Measurements from ENCODE around the gene DCXR.
"Not testable (repeated sequence)": the region's sequence is repeated elsewhere in the genome, so short reads cannot be mapped to it uniquely, and the experiment has no call there.

Gene DCXR

DNA sequence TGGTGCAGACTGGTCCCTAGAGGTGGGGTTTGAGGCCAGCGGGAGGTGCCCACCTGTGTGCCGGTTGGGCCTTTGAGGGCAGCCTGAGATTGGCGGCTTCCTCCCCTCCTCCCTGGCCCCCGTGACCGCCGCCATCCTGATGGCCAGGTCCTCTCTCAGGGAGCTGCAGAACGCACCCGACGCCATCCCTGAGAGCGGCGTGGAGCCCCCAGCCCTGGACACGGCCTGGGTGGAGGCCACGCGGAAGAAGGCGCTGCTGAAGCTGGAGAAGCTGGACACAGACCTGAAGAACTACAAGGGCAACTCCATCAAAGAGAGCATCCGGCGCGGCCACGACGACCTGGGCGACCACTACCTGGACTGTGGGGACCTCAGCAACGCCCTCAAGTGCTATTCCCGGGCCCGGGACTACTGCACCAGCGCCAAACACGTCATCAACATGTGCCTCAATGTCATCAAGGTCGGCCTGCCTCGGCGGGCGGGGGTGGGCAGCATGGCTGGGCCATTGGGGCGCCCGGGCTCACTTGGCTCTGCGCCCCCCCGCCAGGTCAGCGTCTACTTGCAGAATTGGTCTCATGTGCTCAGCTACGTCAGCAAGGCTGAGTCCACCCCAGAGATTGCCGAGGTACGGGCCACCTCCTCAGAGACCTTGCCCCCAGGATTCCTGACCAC lies 17.0 kb upstream of the DCXR start:
- no peak for DNase-seq

DNA sequence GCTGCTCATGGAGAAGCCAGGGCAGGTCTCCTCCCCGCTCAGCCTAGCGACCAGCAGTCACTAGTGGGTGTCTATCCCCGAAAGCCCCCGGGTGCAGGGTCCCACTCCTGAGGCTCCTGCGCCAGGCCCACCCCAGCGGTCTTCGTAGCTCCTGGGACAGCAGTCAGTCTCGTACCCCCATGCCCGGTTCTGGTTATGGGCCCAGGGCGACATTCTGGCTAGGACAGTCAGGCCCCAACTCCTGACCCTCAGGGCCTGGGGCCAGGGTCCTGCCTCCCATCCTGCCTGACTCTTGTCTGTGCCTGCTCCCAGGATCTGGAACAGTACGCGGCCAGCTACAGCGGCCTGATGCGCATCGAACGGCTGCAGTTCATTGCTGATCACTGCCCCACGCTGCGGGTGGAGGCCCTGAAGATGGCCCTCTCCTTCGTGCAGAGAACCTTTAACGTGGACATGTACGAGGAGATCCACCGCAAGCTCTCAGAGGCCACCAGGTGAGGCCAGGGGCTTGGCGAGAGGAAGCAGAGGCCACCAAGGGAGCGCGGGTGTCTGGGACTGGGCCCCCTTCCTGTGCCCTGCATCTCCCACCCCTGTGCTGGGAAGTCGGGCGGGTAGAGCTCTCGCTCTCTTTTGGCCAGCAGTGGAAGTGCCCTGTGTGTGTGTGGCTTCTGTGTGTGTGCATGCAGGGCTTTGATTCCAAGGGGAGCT lies 16.2 kb upstream of the DCXR start:
- no peak for DNase-seq

DNA sequence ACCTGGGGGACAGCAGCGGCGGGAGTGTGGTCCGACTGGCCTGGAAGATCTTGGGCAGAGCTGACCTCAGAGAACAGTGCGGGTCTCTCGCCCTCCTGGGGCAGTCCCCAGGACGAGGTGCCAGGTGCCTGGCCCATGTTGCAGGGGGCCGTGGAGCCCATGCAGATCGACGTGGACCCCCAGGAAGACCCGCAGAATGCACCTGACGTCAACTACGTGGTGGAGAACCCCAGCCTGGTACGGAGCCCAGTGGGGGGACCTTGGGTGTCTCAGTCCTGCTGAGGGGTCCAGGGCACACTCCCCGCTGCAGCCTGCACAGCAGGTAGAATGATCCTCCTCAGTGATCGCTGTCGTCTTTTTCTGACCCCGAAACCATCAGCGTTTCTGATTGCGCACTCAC lies 15.6 kb upstream of the DCXR start:
- DNase-seq: no peak

DNA sequence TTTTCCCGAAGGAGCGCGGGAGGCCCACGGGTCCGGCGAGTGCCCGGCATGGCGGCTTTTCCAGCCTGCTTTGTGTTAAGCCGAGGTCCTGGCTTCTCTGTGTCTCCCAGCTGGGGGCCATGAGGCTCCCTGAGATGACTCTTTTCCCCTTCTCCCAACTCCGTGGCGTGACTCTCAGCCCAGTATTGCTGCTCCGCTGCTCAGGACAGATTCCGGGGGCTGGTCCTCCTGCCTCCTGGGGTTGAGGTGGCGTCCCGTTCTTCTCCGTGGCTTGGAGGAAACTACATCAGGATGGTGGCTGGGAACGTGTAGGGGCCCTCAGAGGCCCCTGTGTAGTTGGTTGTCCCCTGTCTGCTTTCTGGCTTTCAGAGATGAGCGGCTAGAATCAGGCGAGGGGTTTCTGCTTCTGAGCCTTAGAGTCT lies 15.2 kb upstream of the DCXR start:
- no peak for DNase-seq

DNA sequence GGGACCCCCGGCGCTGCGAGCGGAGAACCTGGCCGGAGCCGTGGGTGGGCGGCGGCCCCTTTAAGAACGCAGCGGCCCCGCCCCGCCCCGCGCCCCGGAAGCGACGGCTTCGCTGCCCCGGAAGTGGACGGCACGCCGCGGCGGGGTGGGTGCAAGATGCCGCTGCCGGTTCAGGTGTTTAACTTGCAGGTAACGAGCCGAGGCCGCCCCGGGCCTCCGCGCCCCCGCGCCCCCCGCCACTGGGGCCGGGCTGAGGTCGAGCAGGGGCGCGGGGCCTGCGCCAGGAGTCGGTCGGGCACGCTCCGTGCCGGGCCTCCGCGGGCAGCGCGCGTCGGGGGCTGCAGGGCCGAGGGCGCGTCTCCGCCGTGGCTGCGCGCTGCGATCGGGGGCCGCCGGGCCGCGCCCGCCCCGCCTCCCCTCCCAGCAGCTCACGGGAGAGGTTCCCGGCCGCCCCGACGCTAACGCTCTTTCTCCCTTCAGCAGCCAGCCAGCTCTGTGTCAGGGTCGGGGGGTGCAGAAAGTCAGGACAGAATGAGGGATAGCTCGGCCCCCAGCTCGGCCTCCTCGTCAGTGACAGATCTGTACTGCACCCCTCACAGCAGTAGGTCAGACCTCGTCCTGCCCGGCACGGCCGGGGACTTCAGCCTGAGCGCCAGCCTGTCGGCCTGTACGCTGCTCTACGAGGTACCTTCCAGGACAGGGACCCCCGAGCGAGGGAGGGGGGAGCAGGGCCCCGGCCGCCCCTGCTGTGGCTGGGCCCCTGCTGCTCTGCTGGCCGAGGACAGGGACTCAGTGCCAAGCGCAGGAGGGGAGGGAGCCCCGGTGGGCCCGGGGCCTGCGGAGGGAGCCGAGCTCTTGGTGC lies 14.5 kb upstream of the DCXR start, which contains the start of the genes GPS1 and RFNG:
GPS1 (plus strand) TSS at position 123 of the 862 bp plus-strand sequence; CDS start at position 157, 34 bp downstream.
RFNG (minus strand) TSS at position 36 of the 862 bp plus-strand sequence. CDS start 45 bp downstream, outside the sequence.
- peak; percentile 76 for DNase-seq

DNA sequence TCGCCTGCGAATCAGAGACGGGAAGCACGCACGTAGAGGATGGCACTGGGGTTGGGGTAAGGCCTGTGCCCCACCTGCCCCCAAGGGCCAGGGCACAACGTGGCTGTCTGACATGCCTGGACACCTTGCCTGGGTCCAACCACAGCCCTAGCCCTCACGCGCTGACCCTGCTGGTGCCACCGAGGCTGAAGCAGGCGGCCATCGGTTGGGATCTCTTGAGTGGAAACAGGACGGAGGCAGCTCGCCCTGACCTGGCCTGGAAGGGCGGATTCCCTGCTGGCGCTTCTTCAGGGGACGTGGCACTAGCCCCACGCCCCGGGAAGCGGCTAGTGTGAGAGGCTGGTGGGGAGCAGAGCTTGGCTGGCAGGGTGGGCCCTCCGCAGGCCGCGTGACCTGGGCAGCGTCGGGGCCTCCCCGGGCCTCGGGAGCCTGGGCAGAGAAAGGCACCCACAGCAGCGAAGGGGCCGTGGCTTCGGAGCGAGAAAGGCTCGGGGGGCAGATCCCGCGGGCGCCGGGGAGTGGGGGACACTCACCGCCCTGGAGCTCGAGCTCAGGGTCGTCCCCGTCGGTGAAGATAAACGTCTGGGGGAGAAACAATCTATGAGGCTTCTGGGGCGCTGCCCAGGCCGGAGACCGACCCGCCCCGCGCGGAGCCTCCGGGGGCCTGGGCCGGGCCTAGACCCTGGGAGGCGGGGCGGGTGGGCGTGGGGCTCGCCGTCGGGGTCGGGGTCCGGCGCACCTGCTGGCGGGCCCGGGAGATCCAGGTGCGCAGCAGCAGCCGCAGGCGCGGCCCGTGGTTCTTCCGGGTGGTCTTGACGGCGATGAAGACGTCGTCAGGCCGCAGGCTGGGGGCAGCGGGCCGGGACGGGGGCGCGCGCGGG lies 13.5 kb upstream of the DCXR start:
- no peak for DNase-seq

DNA sequence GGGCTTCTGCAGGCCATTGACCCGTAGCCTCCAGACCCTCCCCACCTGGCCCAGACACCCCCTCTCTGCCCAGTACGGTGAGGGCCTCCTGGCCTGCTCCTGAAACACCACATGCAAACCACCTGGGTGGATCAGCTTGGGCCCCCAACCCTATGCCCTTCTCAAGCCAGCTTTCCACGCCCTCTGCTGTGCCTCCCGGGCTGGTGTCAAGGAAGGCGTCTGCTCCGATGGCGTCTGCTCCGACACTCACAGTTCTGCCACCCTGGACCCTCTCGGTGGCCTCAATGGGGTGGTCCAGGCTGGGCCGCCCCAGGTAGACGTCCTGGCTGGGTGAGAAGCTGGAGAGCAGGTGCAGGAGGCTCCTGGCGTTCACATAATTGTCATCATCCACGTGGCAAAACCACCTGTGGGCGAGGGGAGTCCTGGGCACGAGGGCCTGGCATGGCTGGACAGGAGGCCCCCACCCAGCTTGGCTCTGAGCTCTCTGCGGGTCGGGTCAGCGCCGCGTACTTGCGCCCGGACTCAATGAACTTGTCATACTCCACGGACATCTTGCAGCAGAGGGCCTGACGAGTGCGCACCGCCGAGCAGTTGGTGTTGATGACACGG lies 12.8 kb upstream of the DCXR start:
- DNase-seq: no peak

DNA sequence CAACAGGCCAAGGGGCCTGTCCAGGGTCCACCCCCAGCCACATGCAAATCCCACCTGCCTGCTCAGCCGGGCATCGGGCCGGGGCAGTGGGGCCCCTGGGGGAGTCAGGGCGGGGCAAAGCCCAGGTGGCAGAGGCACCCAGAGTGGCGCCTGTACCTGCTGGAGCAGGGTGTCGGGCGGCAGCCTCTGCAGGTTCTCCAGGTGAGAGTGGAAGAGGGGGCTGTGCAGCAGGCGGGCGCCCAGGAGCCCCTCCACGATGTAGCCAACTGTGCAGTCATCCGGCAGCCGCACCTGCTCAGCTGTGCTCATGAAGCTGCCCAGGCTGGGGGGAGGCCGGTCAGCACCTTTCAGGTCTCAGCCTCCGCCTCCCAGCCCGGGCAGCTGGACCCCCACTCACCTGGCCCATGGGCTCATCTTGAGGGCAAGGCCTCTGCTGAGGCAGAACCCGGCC lies 12.0 kb upstream of the DCXR start:
- no peak for DNase-seq

DNA sequence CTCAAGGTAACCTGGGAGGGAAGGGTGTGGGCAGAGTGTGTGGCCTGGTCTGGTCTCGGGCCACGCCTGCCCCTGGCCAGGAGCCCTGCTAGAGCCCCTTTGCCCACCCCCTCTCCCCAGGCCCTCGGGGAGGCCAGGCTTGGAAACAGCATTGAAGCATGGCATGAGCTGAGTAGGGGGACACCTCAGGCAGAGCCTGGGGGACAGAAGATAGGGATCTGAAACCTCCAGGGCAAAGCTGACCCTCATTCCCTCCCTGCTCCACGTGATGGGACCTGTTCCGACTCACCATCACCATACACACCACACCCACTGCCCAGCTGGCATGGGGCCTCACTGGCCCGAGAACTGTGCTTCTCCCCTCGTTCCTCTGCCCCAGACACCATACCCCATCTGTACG lies 11.6 kb upstream of the DCXR start:
- no peak for DNase-seq

DNA sequence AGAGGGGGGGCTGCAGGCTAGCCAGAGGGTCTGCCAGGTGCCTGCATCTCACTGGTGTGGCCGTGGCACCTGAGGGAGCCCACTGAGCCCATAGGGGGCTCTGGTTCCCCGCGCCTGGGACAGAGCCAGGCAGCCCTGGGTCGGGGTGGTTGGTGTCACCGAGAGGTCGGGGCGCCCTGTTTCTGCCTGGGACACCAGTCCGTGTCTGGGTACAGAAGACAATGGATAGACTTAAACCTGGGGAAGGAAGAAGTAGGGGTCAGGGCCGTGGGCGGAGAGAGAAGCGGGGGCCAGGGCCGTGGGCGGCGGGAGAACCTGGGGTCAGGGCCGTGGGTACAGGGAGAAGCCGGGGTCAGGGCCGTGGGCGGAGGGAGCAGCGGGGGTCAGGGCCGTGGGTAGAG lies 11.1 kb upstream of the DCXR start:
- DNase-seq: no peak

DNA sequence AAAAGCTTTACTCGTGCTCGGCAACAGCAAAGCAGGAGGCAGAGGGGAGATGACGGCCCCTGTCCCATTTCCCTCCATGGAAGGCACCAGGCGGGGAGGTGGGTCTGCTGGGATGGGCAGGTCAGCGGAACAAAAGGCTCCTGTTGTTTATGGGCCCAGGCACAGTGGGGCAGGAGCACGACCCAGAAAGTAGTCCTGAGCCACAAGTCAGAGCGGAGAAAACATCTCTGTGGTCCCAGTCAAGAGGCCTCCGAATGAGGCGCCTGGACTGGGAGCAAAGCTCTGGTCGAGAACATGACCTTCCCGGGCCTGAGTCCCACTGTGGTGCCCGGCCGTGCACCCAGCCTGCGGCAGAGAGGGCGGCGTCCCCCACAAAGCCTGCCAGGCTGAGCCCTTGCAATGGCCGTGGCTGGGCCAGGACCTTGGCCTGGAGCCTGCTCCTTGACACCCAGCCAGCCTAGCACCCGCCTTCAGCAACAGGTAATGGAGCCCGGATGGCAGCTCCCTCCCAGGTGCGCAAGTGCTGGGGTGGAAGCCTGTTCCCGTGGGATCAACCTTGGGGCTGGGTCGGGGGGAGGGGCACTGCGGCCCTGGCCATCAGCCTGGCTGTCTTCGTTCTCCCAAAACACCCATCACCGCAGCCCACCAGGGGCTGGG lies 10.5 kb upstream of the DCXR start:
- no peak for DNase-seq

DNA sequence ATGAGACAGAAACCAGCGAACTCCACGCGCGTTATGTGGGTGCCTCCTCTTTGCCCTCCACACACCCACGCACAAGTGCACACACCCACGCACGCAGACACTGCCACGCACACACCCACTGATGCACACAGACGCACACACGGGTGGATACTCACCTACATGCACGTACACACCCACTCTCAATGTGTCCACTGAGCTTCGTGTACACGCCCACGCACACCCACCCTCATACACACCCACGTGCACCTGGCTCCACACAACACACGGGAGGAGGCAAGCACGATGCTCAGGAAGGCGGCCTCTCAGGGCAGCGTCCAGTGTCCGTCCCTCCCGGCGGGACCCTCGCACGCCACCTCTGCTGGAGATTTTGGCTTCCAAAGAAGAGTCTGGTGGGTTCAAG lies 9.9 kb upstream of the DCXR start:
- no peak for DNase-seq

DNA sequence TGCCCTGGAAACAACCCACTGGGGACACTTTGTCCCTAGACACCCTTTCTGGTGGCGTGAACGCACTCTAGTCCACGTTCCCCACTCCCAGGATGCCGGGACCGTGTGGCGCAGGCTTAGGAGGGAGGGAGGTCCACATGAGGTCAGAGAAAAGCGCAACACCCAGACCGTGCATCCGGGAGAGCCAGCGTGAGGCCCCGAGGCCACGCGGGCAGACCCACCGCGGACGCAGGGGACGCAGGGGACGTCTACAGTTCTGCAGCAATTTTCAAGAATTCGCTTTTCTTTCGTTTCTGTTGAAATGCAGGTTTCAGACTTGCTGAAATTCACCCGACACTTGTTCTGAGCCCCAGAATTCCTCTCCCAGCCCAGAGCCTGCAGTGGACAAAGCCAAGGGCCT lies 9.4 kb upstream of the DCXR start:
- no peak for DNase-seq

DNA sequence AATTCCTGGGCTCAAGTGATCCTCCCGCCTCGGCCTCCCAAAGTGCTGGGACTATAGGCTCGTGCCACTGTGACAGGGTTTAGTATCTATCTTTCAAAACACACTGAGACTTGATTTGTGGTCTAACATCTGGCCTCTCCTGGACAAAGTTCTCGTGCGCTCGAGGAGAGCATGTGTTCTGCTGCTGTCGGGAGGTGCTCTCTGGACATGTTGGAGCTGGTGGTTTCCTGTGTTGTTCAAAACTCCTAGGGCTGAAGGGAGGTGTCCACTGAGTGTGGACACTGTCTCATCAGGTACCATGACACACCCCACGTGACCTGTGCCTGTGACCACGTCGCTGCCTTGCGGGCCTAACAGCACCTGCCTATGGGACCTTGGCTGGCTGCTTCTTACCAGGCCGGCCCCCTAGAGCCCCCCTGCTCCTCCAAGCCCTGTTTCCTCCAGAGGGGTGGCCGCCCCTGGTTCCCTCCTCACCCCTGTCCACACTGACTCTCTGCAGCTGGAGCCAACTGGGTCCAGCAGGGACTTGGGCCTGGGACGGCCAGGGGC lies 8.5 kb upstream of the DCXR start:
- DNase-seq: no peak

DNA sequence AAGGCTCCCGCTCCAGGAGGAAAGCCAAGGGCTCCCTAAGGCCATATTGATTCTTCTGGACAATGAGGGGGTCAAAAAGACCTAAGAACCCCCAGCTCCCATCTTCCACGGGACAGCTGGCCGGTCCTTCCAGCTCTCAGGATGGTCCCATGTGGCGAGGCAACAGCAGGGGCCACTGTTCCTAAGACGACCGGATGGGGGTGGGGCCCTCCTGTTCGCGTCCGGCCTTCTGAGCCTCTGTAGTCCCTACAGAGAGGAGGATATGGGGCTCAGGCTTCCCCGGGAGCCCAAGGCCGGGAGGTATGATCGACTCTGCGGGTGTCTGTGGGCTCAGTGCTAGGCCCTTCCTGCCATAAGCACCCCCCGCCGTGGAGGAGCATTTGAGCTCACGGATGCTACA lies 6.0 kb upstream of the DCXR start:
- DNase-seq: no peak

DNA sequence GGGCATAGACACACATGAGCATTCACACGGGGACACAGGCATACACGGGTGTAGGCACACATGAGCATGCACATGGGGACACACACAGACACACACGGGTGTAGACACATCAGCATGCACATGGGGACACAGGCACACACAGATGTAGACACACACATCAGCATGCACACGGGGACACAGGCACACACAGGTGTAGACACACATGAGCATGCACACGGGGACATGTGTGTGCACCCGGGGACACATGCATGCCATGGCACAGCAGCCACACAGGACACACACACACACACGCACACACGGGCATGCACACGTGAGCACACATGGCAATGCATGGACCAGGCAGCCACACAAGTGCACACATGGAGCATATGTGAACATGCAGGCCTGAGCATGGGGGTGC lies 5.2 kb upstream of the DCXR start:
- DNase-seq: no peak

DNA sequence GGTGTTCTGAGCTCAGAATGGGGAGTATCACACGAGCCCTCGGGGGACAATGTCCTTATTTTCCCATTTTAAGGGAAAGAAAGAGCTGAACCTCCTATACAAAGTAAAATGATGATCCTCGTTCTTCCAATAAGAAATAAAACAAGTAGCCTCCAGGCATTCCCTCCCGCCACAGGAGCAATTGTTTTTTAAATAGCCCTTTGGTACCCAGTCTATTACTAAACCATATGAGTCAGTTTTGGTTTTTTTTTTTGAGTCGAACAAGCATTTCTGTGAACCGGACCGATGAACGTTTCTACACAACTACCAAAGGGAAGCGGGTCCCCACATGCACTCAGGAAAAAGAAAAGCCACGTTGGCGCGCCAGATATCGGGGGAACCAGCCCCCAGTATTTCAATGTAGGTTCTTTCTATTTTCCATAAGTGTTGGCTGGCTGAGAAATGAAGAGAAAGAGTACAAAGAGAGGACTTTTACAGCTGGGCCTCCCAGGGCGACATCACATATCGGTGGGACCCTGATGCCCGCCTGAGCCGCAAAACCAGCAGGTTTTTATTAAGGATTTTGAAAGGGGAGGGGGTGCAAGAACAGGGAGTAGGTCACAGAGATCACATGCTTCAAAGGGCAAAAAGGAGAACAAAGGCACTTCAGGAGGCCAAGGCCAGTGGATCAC lies 3.8 kb upstream of the DCXR start:
- no peak for DNase-seq

DNA sequence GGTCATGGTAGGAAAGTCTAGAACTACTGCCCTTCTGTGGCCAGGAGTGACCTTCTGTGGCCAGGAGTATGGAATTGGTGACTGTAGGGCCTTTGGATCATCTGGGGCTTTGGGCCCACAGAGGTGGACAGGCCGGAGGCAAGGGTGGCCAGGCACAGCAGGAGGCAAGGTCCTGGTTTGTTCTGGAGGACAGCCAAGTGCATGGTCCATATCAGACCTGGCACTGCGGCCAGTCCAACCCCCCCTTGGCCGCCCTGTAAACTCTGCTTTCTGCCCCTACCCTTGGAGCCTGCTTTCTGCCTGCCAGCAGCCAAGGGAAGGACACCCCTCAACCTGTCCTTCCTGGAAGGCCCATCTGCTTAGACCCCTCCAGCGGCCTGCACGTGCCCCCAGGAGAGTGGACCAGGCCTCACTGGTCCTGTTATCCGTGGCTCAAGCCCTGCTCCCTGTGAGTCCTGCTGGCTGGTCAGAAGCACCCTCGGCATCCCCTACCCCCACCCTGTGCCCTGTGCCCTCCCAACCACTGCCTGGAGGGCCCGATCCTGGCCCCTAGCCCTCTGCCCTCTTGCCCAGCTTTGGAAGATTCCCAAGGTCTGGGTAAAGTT lies 2.3 kb upstream of the DCXR start:
- DNase-seq: no peak

DNA sequence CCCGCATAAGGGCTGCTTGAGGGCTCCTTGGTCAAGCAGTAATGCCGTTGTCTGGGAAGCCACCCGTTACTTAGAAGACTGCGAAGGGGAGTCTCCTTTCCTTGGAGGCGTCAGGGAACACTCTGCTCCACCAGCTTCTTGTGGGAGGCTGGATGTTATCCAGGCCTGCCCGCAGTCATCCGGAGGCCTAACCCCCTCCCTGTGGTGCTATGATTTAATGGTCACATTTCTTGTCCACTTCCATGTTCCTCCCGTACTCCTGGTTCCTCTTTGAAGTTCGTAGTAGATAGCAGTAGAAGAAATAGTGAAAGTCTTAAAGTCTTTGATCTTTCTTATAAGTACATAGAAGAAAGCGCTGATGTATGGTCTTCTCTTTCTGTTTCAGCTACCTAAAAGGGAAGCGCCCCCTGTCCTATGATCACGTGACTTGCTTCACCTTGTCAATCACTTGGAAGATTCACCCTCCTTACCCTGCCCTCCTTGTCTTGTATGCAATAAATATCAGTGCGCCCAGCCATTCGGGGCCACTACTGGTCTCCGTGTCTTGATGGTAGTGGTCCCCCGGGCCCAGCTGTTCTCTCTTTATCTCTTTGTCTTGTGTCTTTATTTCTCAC lies 1.4 kb upstream of the DCXR start:
- DNase-seq: not testable (repeated sequence)

DNA sequence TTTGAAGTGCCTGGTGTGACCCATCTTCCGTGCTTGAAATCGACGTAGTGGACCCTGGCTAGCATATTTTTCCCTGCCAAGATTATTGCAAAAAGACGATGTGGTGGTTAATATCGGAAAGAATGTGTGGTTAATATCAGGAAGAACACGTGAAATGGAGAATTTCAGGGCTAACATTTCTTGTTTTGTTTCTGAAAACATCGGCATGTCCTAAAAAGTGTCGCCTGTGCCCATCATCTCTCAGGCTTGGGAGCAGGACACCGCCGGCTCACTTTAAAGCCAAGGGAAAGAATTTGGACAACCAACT lies 345 bp upstream of the DCXR start:
- no peak for DNase-seq
